Stimulated activated CD4-positive, alpha-beta T cell treated with anti-CD3 and anti-CD28 coated beads, TNF-alpha, amount 100 ng/mL, for 48 hours (primary cell): Measurements from ENCODE around the gene HIGD2A.

Source experiments
- DNase-seq, 3 donors: peaks; one replicate each; pipeline ENCODE4 v3.0.0-alpha.2; 2020; ENCODE audit warnings: low read depth in 3 of 3

The HIGD2A gene, protein sequence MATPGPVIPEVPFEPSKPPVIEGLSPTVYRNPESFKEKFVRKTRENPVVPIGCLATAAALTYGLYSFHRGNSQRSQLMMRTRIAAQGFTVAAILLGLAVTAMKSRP

GRCh38 chr5:176388444-176389134, at the start of gene HIGD2A, which contains the start of gene NOP16:
Gene HIGD2A, plus strand, starts transcription at chr5:176388751. Its CDS starts 69 bp downstream, at chr5:176388820.
Gene NOP16, minus strand, starts transcription at chr5:176388598. Its CDS starts 59 bp downstream, at chr5:176388539.
- DNase-seq = peak; percentile 97 to 100 (median 98)

- no peak for DNase-seq
Measured at GRCh38 chr5:176339304-176339703, 49.2 kb upstream of the HIGD2A start.

DNA sequence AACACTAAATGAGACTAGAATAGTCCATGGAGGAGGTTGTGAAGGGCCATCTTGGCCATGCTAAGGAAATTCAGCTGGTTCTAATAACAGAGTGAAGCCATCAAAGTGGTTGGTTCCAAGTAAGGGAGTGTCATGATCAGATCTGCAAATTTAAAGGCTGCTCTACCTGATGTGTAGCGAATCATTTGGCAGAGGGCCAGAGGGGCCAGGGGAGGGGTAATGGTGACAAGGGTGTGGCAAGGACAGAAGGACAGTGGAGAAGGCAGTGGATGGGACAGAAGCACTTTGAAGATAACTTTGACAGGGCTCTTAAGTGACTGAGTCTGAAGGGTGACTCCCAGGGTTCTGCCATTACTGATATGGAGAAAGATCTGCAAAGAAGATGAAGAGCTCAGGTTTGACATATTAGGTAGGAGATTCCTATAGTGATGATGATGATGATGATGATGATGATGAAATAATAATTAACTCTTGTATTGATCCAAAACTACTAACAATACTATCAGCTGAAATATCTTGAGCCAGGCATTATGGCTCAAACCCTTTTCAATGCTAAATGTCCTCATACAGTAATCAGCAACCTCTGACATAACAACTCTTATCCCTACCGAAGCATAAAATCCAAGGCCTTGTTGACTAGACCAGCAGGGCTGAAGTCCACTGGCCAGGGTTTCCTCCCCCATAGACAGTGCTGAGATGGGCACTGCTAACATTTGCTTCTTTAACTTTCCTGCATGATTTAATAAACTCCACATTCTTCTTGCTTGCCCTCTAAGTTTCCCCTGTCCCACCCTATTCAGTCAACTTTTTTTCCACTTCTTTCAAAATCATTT, 47.0 kb upstream of the HIGD2A start:
- DNase-seq = no peak

GRCh38 chr5:176342158-176342483, 46.4 kb upstream of the HIGD2A start:
- DNase-seq = no peak

DNA sequence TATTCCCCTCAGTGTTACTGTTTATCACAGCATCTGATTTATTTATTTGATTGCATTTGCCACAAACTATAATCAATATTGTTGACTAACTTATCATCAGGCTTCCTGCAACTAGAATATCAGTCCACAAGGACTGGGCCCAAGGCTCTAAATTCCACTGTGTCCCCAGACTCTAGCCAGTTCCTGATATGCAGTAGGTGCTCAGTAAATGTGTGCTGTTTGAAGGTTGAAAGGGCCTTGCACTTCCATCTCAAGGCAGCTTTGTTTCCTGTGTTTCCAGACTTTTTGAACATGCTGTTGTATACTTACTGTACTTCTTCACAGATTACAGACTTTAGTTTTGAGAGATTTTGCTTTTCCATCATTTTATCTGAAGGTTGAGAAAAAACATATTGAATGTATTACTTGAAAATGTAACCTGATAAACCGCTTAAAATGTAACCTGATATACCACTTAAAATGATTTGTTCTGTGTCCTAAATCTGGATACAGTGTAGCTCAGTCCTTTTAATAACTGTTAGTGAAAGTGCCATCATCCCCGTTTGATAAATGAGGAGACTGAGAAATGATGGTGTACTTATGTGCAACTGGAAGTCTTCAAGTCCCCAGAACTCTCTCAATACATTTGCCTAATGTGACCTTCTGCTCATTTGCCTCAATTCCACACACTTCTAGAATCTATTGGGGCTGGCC, 45.6 kb upstream of the HIGD2A start:
- no peak for DNase-seq

- no peak for DNase-seq
Measured at GRCh38 chr5:176350416-176350815, 38.1 kb upstream of the HIGD2A start.

- DNase-seq = no peak
Measured at GRCh38 chr5:176352116-176352878, 36.3 kb upstream of the HIGD2A start.

GRCh38 chr5:176353533-176353932, 35.0 kb upstream of the HIGD2A start:
- no peak for DNase-seq

GRCh38 chr5:176355400-176356178, 33.0 kb upstream of the HIGD2A start:
- no peak for DNase-seq

DNA sequence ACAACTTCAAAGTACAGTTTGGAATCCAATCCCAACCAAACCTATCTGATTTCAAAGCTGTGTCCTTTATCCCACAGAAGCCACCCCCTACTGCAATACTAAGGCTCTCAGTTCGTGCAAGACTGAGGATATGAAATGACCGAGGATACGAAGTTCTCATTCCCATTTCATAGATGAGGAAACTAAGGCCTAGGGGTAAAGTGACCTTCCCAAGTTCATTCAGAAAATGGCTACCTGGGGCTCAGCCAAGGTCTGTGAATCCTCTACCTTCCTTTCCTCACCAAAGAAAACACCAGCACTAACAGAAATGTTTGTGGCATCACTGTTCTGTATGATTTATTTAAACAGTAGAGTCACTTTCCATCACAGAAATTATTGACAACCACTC, 32.4 kb upstream of the HIGD2A start:
- DNase-seq = no peak

GRCh38 chr5:176359658-176360057, 28.9 kb upstream of the HIGD2A start:
- no peak for DNase-seq

- no peak for DNase-seq
Measured at GRCh38 chr5:176360894-176361436, 27.6 kb upstream of the HIGD2A start.

DNA sequence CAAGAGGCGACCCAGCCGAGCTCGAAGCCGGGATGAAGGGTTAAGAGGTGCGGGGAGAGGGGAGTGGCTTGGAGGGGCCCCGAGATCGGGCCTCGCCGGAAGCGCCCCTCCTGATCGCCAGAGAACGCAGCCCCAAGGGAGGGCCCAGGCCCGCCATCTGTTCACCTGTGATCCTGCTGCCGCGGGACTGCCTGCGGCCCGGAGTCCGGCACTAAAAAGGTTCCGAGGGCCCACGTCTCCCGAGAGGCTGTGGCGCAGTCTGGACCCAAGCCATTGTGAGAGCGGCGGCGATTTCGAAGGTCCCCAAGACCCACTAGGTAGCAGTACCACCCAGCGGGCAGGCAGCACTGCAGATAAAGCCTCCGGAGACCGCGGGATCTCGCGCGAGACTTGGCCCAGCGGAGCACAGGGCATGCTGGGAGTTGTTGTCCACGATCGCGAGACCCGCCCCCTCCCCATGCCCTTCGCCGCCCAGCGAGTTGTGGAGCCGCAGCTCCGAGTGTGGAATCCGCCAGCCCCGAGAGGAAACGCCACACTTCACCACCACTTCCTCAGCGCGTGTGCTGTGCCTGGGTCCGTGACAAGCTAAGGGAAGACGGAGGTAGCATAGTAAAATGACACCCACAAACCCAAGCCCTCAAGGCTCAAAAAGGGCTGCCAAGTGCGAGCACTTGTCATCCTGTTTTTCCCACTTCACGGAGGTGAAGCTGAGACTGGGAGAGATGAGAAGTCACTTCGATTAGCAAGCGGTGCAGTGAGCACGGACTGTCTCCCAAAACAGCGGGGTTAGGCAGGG, 26.9 kb upstream of the HIGD2A start, which contains the start of gene KIAA1191:
TSS of gene KIAA1191 (minus strand) at position 328 of the 796 bp plus-strand sequence. CDS start 2,256 bp downstream, outside the sequence.
- peak; percentile 87 to 94 (median 89) for DNase-seq

- no peak for DNase-seq
Measured at GRCh38 chr5:176362233-176362490, 26.4 kb upstream of the HIGD2A start.

DNA sequence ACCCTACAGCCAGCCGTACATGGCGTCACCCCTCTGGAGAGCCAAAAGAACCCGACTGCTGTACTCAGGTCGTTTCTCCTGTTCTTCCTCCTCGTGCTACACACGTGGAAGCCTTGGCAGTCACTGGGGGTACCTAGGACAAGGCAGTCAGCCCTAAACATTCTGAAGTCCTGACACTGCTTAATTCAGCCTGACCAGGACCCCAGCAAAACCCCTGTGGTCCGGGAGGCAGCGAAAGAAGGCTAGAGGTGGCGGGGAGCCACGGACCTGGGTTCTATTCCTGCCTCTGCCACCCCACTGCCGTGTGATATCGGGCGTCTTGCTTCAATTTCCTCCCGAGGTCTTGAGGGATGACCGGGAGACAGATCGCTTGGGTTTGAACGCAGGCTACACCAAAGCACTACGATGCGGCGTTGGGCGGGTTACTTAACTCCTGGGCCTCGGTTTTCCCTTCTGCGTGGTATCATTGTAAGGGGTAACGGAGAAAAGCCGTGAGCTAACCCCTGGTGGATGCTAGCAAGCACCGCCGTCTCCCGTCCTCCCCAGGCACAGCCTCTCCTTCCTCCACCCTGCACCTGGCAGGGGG, 23.7 kb upstream of the HIGD2A start:
- DNase-seq = no peak

DNA sequence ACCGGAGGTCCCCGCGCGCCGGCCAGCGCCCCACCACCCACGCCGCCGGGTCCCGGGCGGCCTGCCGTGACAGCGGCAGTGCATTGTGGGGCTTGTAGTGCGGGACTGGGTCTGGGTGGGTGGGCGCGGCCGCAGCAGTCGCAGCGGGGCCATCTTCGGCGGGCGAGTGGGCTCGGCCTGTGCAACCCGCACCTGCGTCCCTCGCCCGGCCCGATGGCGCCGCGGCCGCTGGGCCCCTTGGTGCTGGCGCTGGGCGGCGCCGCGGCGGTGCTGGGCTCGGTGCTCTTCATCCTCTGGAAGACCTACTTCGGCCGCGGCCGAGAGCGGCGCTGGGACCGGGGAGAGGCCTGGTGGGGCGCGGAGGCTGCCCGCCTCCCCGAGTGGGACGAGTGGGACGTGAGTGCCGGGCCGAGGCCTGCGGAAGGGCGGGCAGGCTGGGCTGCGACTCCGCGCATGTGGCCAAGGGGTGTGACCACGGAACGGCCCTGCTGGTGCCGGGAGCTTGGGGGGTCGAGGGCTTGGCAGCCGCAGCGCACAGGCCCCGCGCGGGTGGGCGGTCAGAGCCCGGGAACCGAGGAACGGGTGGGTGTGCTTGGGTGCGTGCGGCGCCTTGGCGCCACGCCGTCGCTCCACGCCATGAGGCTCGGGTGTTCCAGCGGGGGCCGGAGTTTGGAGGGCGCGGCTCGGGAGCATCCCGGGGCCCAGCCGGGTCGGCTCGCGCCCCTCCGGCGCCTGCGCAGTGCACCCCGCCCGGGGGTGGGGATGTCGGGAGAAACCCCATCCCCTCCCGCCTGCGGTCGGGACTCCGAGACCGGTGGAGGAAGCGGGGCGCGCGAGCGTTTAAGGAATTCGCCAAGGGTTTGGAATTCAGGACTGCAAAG, 23.0 kb upstream of the HIGD2A start, which contains the start of gene ARL10:
TSS of gene ARL10 (plus strand) at position 137 of the 881 bp plus-strand sequence. CDS start at position 214, 77 bp downstream.
- peak in 2 of 3 donors; percentile 35 to 63 for DNase-seq

- DNase-seq = no peak
Measured at GRCh38 chr5:176366232-176366894, 22.2 kb upstream of the HIGD2A start.

- no peak for DNase-seq
Measured at GRCh38 chr5:176368726-176369125, 19.8 kb upstream of the HIGD2A start.
